Glomerular visceral epithelial cell (primary cell): ENCODE data around the gene PIM3.
A peak's percentile ranks its signal among the peaks of the same experiment; 100 is the strongest.
"Not testable (repeated sequence)": the region's sequence is repeated elsewhere in the genome, so short reads cannot be mapped to it uniquely, and the experiment has no call there.

Source experiments
- DNase-seq: peaks from one replicate; pipeline ENCODE4 v3.0.0-alpha.2; 2016; ENCODE audit errors: extremely low spot score

The PIM3 gene

DNA sequence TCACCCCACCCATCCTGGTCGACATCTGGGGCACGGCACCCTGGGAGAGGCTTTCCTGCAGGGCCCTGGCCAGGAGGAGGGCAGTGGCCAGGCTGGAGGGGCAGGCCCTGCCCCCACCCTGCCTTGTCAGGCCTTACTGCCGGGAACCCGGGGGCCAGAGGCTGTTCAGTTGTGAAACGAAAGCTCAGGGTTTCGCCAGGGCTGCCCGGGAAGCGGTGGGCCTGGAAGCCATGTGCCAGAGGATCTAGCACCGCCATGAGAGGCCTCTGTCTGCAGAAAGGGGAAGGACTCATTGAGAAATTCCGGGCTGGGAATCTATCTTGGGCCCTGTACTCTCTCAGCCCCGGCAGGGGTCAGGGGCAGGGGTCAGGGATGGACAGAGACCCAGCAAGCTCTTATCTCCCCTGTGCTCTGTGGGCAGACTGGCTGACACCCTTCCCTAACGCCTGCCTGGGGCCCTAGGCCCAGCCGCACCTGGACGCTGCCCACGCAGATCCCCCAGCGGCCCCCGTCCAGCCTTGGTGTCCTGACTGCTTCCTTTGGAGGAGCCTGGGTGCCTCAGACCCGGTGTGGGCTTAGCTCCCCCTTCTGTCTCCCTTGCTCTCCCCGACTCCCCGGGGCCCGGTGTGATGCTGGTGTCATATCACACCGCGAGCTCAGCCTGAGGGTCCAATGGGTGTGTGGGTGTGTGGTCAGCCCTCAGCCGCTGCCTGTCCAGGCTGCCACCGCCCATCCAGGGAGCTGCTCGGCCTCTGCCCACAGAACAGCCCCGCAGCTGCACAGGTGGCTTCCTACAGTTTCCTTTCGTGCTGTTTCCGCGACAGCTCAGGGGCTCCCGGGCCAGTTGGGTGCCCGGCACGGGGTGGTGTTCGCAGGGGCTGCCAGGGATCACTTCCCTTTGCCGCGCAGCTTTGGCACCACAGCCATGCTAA lies 6.5 kb downstream of the PIM3 start:
- DNase-seq, result no peak

- no peak for DNase-seq
Measured at GRCh38 chr22:49967706-49968208, 7.2 kb downstream of the PIM3 start.

- DNase-seq, result no peak
Measured at GRCh38 chr22:49968313-49968830, 7.8 kb downstream of the PIM3 start.

- no peak for DNase-seq
Measured at GRCh38 chr22:49968831-49969661, 8.5 kb downstream of the PIM3 start.

GRCh38 chr22:49969751-49970527 lies 9.4 kb downstream of the PIM3 start:
- DNase-seq, result no peak

GRCh38 chr22:49970528-49971231 lies 10.1 kb downstream of the PIM3 start:
- DNase-seq, result peak; percentile 96

DNA sequence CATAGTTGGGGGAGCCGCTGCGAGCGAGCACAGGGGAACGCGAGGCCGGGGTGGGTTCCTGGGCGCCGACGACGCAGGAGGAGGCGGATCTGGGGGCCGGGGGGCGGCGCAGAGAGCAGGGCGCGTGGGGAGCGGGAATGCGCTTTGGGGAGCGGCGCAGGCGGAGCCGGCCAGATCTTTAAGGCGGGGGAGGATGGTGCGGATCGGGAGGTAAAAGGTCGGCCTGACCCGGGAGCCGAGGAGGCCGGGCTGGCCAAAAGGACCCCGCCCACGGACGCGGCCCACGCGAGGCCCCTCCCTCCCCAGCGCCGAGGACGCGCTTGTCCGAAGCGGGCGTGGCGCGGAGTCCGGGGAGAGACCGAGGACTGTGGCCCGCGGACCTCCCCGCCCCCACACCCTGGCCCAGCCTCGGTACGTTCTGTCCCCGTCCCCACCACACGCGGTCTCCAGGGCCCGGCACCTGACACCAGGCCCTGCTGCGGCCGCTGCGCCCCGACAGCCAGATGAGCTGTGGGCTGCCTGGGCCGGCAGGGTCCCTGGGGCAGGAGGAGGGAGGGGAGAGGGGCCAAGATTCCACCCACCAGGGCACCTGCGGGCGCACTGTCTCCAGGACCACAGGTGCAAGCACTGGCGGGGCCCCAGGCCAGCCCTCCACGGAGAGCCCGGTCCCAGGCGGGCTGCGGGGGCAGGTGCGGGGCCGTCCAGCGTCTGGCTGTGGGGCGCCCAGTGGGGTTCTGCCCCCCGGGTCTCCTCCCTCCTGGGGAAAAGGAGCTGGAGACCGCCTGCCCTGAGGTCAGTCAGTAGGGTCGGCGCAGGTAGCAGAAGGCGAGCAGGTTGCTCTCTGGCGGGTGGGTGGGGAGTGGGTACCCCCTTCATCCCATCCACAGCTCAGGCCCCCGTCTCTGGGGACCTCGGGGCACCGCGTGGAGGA lies 10.9 kb downstream of the PIM3 start:
- DNase-seq, result peak; percentile 50

DNA sequence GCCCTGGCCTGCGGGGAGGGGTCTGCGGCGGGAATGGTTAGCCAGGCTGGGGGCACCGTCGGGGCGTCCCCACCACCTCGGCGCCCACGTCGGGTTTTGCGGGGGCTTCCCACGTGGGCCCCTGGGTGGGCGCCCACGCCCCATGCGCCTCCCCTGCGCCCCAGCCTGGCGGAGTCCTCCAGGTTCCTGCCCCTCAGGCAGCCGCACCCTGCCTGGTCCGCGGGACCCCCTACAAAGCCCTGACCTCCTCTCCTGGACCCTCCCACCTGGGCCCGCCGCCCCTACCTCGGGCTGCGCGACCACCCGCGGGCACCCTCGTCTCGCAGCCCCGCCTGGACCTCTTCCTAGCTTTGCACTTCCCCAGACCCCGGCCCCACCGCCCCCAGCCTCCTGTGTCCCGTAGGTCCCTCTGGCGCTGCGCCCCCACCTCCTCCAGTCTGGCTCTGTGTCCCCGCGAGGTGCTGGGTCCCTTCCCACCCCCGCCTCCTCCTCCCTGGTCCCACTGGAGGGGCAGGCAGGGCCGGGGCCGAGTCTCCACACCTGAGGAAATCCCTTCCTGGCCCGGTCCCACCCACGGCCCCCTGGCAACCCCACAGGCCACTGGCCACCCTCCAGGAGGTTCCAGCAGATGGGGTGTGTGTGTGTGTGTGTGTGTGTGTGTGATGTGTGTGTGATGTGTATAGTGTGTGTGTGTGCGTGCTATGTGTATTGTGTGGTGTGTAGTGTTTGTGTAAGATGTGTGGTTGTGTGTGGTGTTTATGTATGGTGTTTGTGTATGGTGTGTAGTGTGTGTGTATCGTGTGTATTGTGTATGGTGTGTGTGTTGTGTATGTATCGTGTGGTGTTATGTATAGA lies 11.8 kb downstream of the PIM3 start:
- DNase-seq, result no peak

DNA sequence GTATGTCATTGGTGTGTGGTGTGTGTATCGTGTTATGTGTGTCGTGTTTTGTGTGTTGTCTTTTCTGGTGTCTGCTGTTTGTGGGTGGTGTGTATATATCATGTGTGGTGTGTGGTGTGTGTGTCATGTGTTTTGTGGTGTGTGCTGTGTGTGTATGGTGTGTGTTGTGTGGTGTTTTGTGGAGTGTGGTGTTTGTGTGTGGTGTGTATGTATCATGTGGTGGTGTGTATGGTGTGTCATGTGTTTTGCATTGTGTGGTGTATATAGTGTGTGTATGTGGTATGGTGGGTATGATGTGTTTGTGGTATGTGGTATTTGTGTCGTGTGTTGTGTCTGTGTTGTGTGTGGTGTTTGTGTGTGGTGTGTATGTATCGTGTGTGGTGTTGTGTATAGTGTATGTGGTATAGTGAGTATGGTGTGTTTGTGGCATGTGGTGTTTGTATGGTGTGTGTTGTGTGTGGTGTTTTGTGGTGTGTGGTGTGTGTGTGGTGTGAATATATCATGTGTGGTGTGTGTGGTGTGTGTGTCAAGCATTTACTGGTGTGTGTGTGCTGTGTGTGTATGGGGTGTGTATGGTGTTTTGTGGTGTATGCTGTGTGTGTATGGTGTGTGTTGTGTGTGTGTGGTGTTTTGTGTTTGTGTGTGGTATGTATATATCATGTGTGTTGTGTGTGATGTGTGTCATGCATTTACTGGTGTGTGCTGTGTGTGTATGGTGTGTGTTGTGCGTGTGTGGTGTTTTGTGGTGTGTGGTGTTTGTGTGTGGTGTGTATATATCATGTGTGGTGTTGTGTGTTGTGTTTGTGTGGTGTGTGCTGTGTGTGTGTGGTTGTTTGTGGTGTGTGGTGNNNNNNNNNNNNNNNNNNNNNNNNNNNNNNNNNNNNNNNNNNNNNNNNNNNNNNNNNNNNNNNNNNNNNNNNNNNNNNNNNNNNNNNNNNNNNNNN lies 12.7 kb downstream of the PIM3 start:
- DNase-seq, result no peak

GRCh38 chr22:49975543-49976389 lies 15.2 kb downstream of the PIM3 start:
- DNase-seq, result no peak

DNA sequence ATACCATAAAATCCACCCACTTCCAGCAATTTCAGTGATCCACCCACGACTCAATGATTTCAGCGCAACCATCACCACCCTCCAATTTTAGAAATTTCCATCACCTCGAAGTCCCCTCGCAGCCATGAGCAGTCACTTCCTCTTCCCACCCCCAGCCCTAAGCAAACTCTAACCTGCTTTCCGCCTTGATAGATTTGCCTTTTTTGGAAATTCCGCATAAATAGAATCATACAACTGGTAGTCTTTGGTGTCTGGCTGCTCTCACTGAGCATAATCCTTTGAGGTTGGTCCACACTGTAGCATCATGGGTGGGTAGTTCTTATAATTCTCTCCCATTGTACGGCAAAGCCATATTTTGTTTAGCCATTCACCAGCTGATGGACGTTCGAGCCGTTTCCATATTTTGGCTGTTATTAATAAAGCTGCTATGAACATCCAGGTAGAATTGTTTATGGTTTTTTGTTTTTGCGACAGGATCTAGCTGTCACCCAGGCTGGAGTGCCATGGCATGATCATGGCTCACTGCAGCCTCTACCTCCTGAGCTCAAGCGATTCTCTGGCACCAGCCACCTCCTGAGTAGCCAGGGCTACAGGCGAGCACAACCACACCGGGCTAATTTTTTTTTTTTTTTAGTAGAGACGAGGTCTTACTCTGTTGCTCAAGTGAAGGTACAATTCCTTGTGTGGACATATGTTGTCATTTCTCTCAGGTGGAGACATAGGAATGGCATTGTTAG lies 16.0 kb downstream of the PIM3 start:
- DNase-seq, result no peak

DNA sequence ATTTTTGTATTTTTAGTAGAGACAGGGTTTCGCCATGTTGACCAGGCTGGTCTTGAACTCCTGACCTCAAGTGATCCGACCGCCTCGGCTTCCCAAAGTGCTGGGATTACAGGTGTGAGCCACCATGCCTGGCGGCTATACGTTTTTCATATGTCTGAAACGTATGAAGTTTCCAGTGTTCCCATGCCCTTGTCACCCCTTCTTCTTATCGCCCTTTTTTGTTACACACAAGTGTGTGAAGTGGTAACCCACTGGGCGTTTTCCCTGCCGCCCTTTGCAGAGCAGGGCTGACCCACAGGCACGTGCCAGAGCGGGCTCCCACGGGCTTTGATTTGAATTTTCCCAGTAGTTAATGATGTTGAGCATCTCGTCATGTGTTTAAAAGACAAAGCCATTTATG lies 17.0 kb downstream of the PIM3 start:
- DNase-seq, result no peak

GRCh38 chr22:49979587-49980264 lies 19.2 kb downstream of the PIM3 start:
- DNase-seq, result no peak

DNA sequence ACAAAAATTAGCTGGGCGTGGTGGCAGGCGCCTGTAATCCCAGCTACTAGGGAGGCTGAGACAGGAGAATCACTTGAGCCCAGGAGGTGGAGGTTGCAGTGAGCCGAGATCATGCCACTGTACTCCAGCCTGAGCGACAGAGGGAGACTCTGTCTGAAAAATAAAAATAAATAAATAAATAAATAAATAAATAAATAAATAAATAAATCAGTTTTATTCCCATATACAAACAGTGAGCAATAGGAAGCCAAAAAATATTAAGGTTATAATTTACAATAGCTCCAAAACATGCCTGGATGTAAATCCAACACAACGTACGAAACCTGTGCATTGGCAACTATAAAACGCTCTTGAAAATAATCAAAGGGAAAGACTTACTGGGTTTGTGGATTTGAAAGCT lies 21.2 kb downstream of the PIM3 start:
- not testable (repeated sequence) for DNase-seq
